Upper lobe of left lung (tissue), 6 donors: ENCODE measurements around the gene KNSTRN. TPM values are rescaled to one million over a fixed set of nuclear protein-coding genes. Genes with fewer than 3 reads are reported as not detected.

Source experiments
- ATAC-seq, 2 donors: fragments of 200-7000 bp; cut with Tn5 transposase; one replicate each; pipeline ENCODE4 v1.9.1; 2022; ENCODE audit warnings: mild to moderate bottlenecking in 2 of 2, moderate library complexity in 2 of 2; ENCODE audit not compliant: low FRiP score in 2 of 2
- DNase-seq, 2 donors: peaks; one replicate each; pipeline ENCODE4 v3.0.0-alpha.2; 2019 to 2020
- H3K27ac ChIP-seq, 4 donors: fragments of 200-600 bp; sonication (generic); one replicate each; pipeline ENCODE4 v1.5.1; 2016 to 2019
- H3K27me3 ChIP-seq, 4 donors: fragments of 200-600 bp; sonication (generic); one replicate each; pipeline ENCODE4 v1.5.1; 2017 to 2019
- H3K36me3 ChIP-seq, 4 donors: fragments of 200-600 bp; sonication (generic); one replicate each; pipeline ENCODE4 v1.5.1; 2016 to 2019
- H3K4me1 ChIP-seq, 4 donors: fragments of 200-600 bp; sonication (generic); one replicate each; pipeline ENCODE4 v1.5.1; 2018 to 2019
- H3K4me3 ChIP-seq, 4 donors: fragments of 200-600 bp; sonication (generic); one replicate each; pipeline ENCODE4 v1.5.1; 2017 to 2019; ENCODE audit warnings: mild to moderate bottlenecking in 2 of 4, moderate library complexity in 1 of 4
- H3K9me3 ChIP-seq, 4 donors: fragments of 200-600 bp; sonication (generic); one replicate each; pipeline ENCODE4 v1.5.1; 2018 to 2019
- CTCF ChIP-seq, 6 experiments: fragments of 450-650 bp in 4 of 6; fragments of 200-600 bp in 2 of 6; sonication (generic) in 2 of 6; IDR thresholded peaks; one replicate each; pipeline ENCODE4 v1.5.1; 2016 to 2019; ENCODE audit warnings: antibody characterized with exemption in 6 of 6
- EP300 ChIP-seq, 4 donors: sonication (generic); formaldehyde crosslinking; IDR thresholded peaks; one replicate each; pipeline ENCODE4 v1.5.1; 2017; ENCODE audit warnings: antibody characterized with exemption in 4 of 4, control low read depth in 2 of 4
- POLR2A ChIP-seq, 4 donors: fragments of 450-650 bp; IDR thresholded peaks; one replicate each; pipeline ENCODE4 v1.5.1; 2016 to 2017; ENCODE audit warnings: antibody characterized with exemption in 4 of 4, mild to moderate bottlenecking in 2 of 4
- POLR2AphosphoS5 ChIP-seq, 2 donors: sonication (generic); formaldehyde crosslinking; IDR thresholded peaks; one replicate each; pipeline ENCODE4 v1.5.1; 2017; ENCODE audit warnings: antibody characterized with exemption in 2 of 2
- WGBS, 2 donors: methylation state at CpG; one replicate each; pipeline ENCODE4 v1.1.5; 2017 to 2018; 5-methylcytosine and 5-hydroxymethylcytosine counted together
- total RNA-seq, 6 donors: library from RNA; depleted of rRNA in 4 of 6; stranded (reverse); fragments of >200 nt in 4 of 6; gene quantifications; one replicate each; pipeline versions ENCODE4 v1.1.0 to v1.2.1, GENCODE V29; 2016 to 2021
- donor health status: DM: no; HTN: no; CAD: no; lungs with moderate emphysema.
- donor health status: DM: no; HTN: yes; CAD: no; lungs with severe emphysema.

Gene KNSTRN
- total RNA-seq, 6 donors from 2014 or later: 10.6 to 27.6 (median 17.3) TPM

GRCh38 chr15:40368719-40369473, 13.6 kb upstream of the KNSTRN start:
- H3K4me3 ChIP-seq: no peak overlapping the region
- WGBS, 2 donors: 93 to 95% methylated on average over 18 to 24 of the region's 24 CpGs
- peaks cover 14 to 24% (median 20%) of the 10 kb centered on the region in 4 donors for H3K4me1 ChIP-seq
- DNase-seq (peak in 1 of 2 donors; percentile 70), ATAC-seq (no peak)
- H3K9me3 ChIP-seq: no peaks in the 10 kb centered on the region
- TF ChIP-seq POLR2AphosphoS5 (IDR thresholded peaks at IDR 0.05) (no peak), POLR2A (IDR thresholded peaks at IDR 0.05) (no peak), EP300 (IDR thresholded peaks at IDR 0.05) (no peak), CTCF (IDR thresholded peaks at IDR 0.05) (no peak)
- H3K27ac ChIP-seq: no peak overlapping the region
- H3K27me3 ChIP-seq: no peaks in the 10 kb centered on the region
- no peaks in the 10 kb centered on the region for H3K36me3 ChIP-seq

- WGBS, 2 donors: 100% methylated on average over 2 to 3 of the region's 10 CpGs
- DNase-seq: peak in 1 of 2 donors; percentile 66
- Histone ChIP-seq H3K4me3 (no peak overlapping the region), H3K9me3 (no peaks in the 10 kb centered on the region), H3K27me3 (no peaks in the 10 kb centered on the region), H3K4me1 (peaks cover 14 to 24% (median 20%) of the 10 kb centered on the region in 4 donors), H3K36me3 (no peaks in the 10 kb centered on the region), H3K27ac (no peak overlapping the region)
- no peak for TF ChIP-seq POLR2AphosphoS5 (IDR thresholded peaks at IDR 0.05)
- no peak for ATAC-seq
These were observed 13.0 kb upstream of the KNSTRN start for GRCh38 chr15:40369474-40369869.

- 91 to 100% methylated on average over 2 to 13 of the region's 13 CpGs for WGBS, 2 donors
- TF ChIP-seq POLR2AphosphoS5 (IDR thresholded peaks at IDR 0.05): no peak
- TF ChIP-seq POLR2A (IDR thresholded peaks at IDR 0.05): no peak
- TF ChIP-seq CTCF (IDR thresholded peaks at IDR 0.05): no peak
These were observed 12.6 kb upstream of the KNSTRN start for GRCh38 chr15:40369971-40370370.

GRCh38 chr15:40372981-40373380, 9.5 kb upstream of the KNSTRN start:
- ATAC-seq: no peak
- H3K27me3 ChIP-seq: no peaks in the 10 kb centered on the region
- H3K9me3 ChIP-seq: no peaks in the 10 kb centered on the region
- peaks cover 6 to 21% (median 10%) of the 10 kb centered on the region in 4 donors for H3K4me1 ChIP-seq
- TF ChIP-seq EP300 (IDR thresholded peaks at IDR 0.05): no peak
- TF ChIP-seq POLR2AphosphoS5 (IDR thresholded peaks at IDR 0.05): no peak
- H3K4me3 ChIP-seq: no peak overlapping the region
- H3K27ac ChIP-seq: no peak overlapping the region
- peak in 1 of 2 donors; percentile 22 for DNase-seq
- H3K36me3 ChIP-seq: no peaks in the 10 kb centered on the region
- 26 to 48% methylated on average over 2 of the region's 2 CpGs for WGBS, 2 donors

More at GRCh38 chr15:40369971-40370370, 12.6 kb upstream of the KNSTRN start:
- DNase-seq (peak in 1 of 2 donors; percentile 52), ATAC-seq (no peak)
- H3K36me3 ChIP-seq: no peaks in the 10 kb centered on the region
- no peak overlapping the region for H3K27ac ChIP-seq
- no peaks in the 10 kb centered on the region for H3K9me3 ChIP-seq
- H3K27me3 ChIP-seq: no peaks in the 10 kb centered on the region
- peaks cover 14 to 24% (median 20%) of the 10 kb centered on the region in 4 donors for H3K4me1 ChIP-seq
- no peak overlapping the region for H3K4me3 ChIP-seq

- Histone ChIP-seq H3K9me3 (no peaks in the 10 kb centered on the region), H3K27ac (no peak overlapping the region), H3K36me3 (no peaks in the 10 kb centered on the region), H3K4me1 (peaks cover 11 to 35% (median 17%) of the 10 kb centered on the region in 4 donors), H3K4me3 (no peak overlapping the region), H3K27me3 (no peaks in the 10 kb centered on the region)
- TF ChIP-seq EP300 (IDR thresholded peaks at IDR 0.05): no peak
- no peak for TF ChIP-seq POLR2AphosphoS5 (IDR thresholded peaks at IDR 0.05)
- TF ChIP-seq CTCF (IDR thresholded peaks at IDR 0.05): no peak
- no peak for TF ChIP-seq POLR2A (IDR thresholded peaks at IDR 0.05)
- WGBS, 2 donors: 72 to 84% methylated on average over 3 of the region's 3 CpGs
- no peak for DNase-seq
- ATAC-seq: no peak
These were observed 4.9 kb upstream of the KNSTRN start for GRCh38 chr15:40377606-40378005.

GRCh38 chr15:40379374-40379773, 3.1 kb upstream of the KNSTRN start:
- Histone ChIP-seq H3K27ac (peak overlapping the region in 1 of 4 donors; percentile 63), H3K4me1 (peaks cover 18 to 35% (median 29%) of the 10 kb centered on the region in 4 donors), H3K4me3 (no peak overlapping the region), H3K9me3 (no peaks in the 10 kb centered on the region), H3K27me3 (no peaks in the 10 kb centered on the region), H3K36me3 (no peaks in the 10 kb centered on the region)
- TF ChIP-seq EP300 (IDR thresholded peaks at IDR 0.05) (no peak), POLR2AphosphoS5 (IDR thresholded peaks at IDR 0.05) (no peak)
- DNase-seq (no peak), ATAC-seq (no peak)
- 85 to 89% methylated on average over 4 of the region's 4 CpGs for WGBS, 2 donors
